Fibroblast of the aortic adventitia (primary cell): ENCODE results near the gene ABCA3. TPM values are rescaled to one million over a fixed set of nuclear protein-coding genes. Genes with fewer than 3 reads are reported as not detected.

Experiments used
- DNase-seq: peaks from one replicate; pipeline ENCODE4 v3.0.0-alpha.2; 2010; ENCODE audit warnings: low read depth
- H3K4me3 ChIP-seq: 2 replicates; pipeline ENCODE4 v1.5.1; 2011; ENCODE audit warnings: low read depth, mild to moderate bottlenecking, control low read depth, low read length, moderate library complexity
- total RNA-seq: library from RNA; depleted of rRNA; stranded (reverse); fragments of >200 nt; gene quantifications from 2 replicates; pipeline ENCODE4 v1.2.3, GENCODE V29; 2012; ENCODE audit warnings: low replicate concordance
- TF ChIP-seq, protein P1 (sequence below): IDR thresholded peaks from 2 replicates; pipeline ENCODE4 v1.5.1; 2011; ENCODE audit warnings: mild to moderate bottlenecking, low read length, control low read depth, inconsistent platforms; ENCODE audit not compliant: insufficient read depth

Gene ABCA3
- total RNA-seq, 1 donor = 1.8 TPM

DNA sequence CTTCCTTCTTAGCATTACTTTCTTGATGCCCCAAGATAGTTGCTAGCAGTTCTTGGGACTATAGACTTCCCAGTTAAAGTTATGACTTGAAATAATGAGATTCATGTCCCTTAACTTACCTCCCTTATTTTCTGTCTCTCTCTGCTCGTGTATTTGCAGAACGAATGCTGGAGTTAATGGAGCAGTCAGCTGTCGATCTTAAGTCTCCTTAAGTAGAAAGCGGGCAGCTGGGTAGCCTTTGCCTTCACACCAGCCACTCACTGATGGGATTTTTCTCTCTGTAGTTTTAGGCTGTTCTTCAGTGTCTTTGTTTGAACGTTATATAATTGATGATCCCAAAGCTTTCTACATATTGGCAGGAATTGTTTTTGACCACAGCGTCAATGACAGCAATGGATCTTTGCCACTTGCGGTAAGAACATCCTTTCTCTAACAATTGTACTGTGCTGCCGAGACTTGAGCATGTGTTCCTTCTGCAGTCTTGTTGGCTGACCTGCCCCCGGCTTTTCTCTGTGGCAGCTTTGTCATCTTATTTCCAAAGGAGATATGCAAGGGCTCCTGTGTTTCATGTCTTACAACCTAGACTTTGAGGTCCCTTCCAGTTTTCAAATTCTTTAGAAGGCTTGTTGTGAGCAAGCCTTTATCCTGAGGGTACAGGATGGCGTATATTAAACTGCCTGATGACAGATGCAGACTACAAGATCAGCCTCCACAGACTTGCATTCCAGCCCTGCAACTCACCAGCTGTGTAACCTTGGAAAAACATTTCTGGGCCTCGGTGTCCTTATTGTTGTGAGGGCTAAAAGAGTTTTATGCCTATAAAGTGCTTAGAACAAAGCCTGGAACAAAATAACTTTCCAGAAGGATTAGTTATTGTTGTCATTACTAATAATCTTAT is 25.1 kb upstream of the ABCA3 start:
- TF ChIP-seq, protein P1, sequence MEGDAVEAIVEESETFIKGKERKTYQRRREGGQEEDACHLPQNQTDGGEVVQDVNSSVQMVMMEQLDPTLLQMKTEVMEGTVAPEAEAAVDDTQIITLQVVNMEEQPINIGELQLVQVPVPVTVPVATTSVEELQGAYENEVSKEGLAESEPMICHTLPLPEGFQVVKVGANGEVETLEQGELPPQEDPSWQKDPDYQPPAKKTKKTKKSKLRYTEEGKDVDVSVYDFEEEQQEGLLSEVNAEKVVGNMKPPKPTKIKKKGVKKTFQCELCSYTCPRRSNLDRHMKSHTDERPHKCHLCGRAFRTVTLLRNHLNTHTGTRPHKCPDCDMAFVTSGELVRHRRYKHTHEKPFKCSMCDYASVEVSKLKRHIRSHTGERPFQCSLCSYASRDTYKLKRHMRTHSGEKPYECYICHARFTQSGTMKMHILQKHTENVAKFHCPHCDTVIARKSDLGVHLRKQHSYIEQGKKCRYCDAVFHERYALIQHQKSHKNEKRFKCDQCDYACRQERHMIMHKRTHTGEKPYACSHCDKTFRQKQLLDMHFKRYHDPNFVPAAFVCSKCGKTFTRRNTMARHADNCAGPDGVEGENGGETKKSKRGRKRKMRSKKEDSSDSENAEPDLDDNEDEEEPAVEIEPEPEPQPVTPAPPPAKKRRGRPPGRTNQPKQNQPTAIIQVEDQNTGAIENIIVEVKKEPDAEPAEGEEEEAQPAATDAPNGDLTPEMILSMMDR = no peak
- no peak overlapping the region for H3K4me3 ChIP-seq
- peak; percentile 74 for DNase-seq

DNA sequence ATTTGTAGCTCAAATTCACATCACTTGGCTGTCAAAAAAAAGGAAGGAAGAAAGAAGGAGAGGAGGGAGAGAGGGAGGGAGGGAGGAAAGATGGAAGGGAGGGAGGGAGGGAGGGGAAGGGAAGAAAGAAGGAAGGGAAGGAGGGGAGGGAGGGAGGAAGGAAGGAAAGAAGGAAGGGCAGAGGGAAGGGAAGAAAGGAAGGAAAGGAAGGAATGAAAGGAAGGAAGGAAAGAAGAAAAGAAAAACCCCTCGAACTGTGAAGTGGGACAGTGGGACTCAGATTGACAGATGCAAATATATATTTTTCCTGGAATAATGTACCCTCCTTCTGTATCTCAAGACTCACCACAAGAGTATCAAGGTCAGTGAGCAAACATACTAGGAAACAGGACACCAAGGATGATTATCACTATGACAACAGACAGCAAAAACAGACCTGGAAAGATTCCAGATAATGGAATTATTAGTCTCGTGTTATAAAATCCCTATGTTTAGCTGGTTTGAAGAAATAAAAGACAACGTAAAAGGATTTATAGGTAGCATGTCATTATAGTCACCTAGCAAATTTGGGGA is 24.2 kb upstream of the ABCA3 start:
- TF ChIP-seq, protein P1 = no peak
- H3K4me3 ChIP-seq = no peak overlapping the region
- peak; percentile 11 for DNase-seq

DNA sequence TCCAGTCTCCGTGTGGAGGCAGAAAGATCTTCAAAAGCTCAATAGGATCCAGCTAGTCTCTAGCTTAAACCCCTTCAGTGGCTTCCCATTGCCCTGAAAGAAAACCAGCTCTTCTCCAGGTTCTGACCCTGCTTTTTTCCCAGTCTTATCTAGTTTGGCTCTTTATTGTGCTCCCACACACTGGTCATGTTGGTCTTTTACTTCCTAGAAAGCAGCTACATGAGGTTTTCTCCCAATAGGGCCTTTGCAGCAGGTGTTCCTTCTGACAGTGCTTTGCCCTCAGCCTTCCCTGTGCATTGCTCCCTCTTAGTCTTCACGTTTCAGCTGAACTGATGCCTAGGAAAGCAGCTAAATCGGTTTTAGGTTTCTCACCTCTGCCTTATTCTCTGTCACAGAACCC is 21.7 kb upstream of the ABCA3 start:
- no peak for DNase-seq
- H3K4me3 ChIP-seq = no peak overlapping the region
- TF ChIP-seq, protein P1 = no peak

DNA sequence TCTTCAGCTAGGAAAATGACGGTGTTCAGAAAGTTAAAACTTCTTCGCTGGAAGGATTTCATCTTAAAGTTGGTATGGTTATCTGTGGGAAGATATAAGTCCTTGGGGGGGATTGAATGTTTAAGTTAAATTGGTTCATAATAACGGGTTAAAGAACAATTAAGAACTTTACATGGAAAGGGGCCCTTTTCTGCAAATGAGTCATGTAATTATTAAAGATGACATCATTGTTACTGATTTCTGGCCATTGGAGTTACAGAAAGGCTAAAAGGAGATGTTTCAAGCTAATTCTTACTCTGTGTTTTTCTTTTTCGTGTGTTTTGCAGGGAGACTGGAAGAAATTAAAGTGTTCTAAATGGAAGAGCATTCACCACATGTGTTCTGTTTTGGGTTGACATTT is 20.6 kb upstream of the ABCA3 start:
- TF ChIP-seq, protein P1 = no peak
- no peak for DNase-seq
- no peak overlapping the region for H3K4me3 ChIP-seq

DNA sequence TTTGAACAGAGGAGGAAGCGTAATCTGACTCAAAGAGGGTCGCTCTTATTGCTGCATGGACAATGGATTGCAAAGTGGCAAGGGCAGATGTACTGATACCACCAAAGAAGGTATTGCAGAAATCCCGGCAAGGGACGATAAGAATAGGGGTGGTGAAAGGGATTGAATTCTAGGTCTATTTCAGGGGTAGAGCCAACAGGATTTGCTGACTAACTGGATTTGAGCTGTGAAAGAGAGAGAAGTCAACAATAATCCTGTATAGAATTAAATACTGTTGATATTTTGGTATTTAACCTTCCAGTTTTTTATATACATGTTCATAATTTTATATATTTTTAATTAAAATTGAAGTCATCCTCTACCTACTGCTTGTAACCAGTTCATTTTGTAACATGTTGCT is 19.4 kb upstream of the ABCA3 start:
- TF ChIP-seq, protein P1 = no peak
- no peak for DNase-seq
- H3K4me3 ChIP-seq = no peak overlapping the region

DNA sequence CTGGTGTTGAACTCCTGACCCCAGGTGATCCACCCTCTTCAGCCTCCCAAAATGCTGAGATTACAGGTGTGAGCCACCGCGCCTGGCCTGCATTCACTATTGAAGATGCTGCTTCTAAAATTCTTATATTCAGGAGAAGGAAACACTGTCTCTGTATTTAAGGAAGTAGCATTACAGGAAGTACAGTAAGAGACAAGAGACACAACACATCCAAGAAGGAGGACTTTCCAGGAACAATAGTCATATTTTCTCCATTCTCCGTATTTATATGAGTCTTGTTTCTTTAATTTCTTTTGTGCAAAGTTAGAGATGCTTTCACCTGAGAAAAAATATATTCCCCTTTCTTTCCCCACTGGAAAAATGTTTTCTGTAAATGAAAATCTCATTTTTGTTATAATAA is 18.3 kb upstream of the ABCA3 start:
- no peak overlapping the region for H3K4me3 ChIP-seq
- DNase-seq = no peak
- TF ChIP-seq, protein P1 = no peak

DNA sequence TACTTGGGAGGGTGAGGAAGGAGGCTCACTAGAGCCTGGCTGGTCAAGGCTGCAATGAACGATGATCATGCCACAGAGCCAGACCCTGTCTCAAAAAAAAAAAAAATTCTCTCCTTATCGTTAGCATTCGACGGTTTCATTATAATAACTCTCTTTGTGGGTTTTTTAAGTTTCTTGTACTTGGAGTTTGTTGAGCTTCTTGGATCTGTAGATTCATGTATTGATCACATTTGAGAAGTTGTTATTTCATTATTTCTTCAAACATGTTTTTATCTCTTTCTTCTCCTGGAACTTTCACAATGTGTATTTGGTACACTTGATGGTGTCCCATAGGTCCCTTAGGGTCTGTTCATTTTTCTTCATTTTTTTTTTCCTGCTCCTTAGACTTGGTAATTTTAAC is 16.8 kb upstream of the ABCA3 start:
- no peak overlapping the region for H3K4me3 ChIP-seq
- TF ChIP-seq, protein P1 = no peak
- no peak for DNase-seq
